ENCODE data around the gene SERTAD2.

Gene SERTAD2

DNA sequence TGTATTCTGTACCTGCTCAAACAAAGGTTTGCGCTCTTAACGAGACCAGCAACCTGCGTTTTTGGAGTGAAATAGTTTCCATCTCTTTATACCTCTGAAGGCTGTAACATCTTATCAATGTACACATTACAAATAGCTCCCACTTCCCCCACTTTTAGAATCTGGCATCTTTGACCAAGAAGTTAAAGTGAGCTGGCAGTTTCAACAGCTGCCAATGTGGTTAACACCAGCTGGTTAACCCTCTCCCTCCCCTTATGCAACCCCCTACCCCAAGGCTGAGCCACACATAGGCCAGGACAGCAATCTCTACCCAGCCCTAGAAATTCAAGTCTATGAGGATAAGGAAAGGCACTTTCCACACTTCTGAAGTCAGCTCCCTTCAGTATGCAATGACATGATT lies 2.2 kb upstream of the SERTAD2 start:
- Histone ChIP-seq H3K36me3 (ENCODE audit: insufficient read depth, low read length) (no peaks in the 10 kb centered on the region), H3K4me1 (ENCODE audit: insufficient read depth, low read length, poor library complexity, severe bottlenecking) (peaks cover 61% of the 10 kb centered on the region), H3K4me2 (ENCODE audit: low read depth, low read length, poor library complexity, severe bottlenecking) (peak overlapping the region; percentile 72), H3K9me2 (replicated peaks; ENCODE audit: low read depth, low read length) (no peaks in the 10 kb centered on the region), H3K27me3 (ENCODE audit: insufficient read depth, low read length, poor library complexity, severe bottlenecking) (no peaks in the 10 kb centered on the region), H3F3A (ENCODE audit: low read depth) (peaks cover 12% of the 10 kb centered on the region; the same call in 1 of the 2 replicates), H2AFZ (ENCODE audit: low read length) (no peak overlapping the region), H3K4me3 (ENCODE audit: low read length, poor library complexity, severe bottlenecking) (peak overlapping the region; percentile 87), H4K20me1 (ENCODE audit: insufficient read depth, low read length, poor library complexity, severe bottlenecking) (peaks cover 23% of the 10 kb centered on the region), H3K9ac (ENCODE audit: low read depth, low read length, poor library complexity, severe bottlenecking) (peak overlapping the region; percentile 96), H3K9me3 (ENCODE audit: insufficient read depth, low read depth, low read length) (no peaks in the 10 kb centered on the region), H3K79me2 (ENCODE audit: insufficient read depth, low read length) (peaks cover 39% of the 10 kb centered on the region)
- TF ChIP-seq EZH2phosphoT487 (IDR thresholded peaks at IDR 0.05; ENCODE audit: borderline replicate concordance) (no peak), CTCF (conservative IDR thresholded peaks at IDR 0.05; ENCODE audit: low read length) (no peak)

DNA sequence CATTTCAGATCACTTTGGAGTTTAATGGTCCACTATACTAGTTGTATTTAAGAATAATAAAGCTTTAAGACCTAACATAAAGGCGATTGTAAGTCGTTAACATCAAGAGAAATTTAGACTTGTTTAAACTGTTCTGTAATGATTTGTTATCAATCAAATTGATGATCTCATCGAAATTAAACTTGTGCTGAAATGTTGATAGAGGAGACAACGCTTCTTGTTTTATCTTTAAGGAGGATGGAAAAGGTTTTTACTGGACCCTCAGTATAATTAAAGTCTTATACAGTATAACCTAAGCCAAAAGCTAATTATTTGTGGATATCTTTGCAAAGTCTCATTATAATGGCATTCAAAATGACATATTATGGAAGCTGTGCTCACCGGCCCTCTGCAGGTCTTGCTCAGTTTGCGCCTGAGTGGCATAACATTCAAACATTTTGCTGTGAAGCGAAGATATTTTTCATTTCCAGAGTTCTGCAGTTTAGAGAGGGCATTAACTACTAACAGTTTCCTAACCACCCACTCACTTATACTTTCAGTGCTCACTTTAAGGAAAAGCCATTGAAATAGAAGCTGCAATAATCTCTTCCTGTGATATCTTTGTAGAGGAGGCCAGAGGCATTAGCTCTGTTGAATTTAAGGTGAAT lies 1.4 kb upstream of the SERTAD2 start:
- no peaks in the 10 kb centered on the region for H3K9me2 ChIP-seq (replicated peaks; ENCODE audit: low read depth, low read length)
- no peak for TF ChIP-seq EZH2phosphoT487 (IDR thresholded peaks at IDR 0.05; ENCODE audit: borderline replicate concordance)
- TF ChIP-seq CTCF (conservative IDR thresholded peaks at IDR 0.05; ENCODE audit: low read length): peak; percentile 50
- H3K4me2 ChIP-seq (ENCODE audit: low read depth, low read length, poor library complexity, severe bottlenecking): peak overlapping the region; percentile 72
- H3K36me3 ChIP-seq (ENCODE audit: insufficient read depth, low read length): no peaks in the 10 kb centered on the region
- H2AFZ ChIP-seq (ENCODE audit: low read length): no peak overlapping the region
- H3K9me3 ChIP-seq (ENCODE audit: insufficient read depth, low read depth, low read length): no peaks in the 10 kb centered on the region
- peaks cover 30% of the 10 kb centered on the region for H4K20me1 ChIP-seq (ENCODE audit: insufficient read depth, low read length, poor library complexity, severe bottlenecking)
- H3K27me3 ChIP-seq (ENCODE audit: insufficient read depth, low read length, poor library complexity, severe bottlenecking): no peaks in the 10 kb centered on the region
- peaks cover 12% of the 10 kb centered on the region; the same call in 1 of the 2 replicates for H3F3A ChIP-seq (ENCODE audit: low read depth)
- H3K4me3 ChIP-seq (ENCODE audit: low read length, poor library complexity, severe bottlenecking): peak overlapping the region; percentile 87
- H3K4me1 ChIP-seq (ENCODE audit: insufficient read depth, low read length, poor library complexity, severe bottlenecking): peaks cover 66% of the 10 kb centered on the region
- H3K79me2 ChIP-seq (ENCODE audit: insufficient read depth, low read length): peaks cover 43% of the 10 kb centered on the region
- peak overlapping the region; percentile 96 for H3K9ac ChIP-seq (ENCODE audit: low read depth, low read length, poor library complexity, severe bottlenecking)

DNA sequence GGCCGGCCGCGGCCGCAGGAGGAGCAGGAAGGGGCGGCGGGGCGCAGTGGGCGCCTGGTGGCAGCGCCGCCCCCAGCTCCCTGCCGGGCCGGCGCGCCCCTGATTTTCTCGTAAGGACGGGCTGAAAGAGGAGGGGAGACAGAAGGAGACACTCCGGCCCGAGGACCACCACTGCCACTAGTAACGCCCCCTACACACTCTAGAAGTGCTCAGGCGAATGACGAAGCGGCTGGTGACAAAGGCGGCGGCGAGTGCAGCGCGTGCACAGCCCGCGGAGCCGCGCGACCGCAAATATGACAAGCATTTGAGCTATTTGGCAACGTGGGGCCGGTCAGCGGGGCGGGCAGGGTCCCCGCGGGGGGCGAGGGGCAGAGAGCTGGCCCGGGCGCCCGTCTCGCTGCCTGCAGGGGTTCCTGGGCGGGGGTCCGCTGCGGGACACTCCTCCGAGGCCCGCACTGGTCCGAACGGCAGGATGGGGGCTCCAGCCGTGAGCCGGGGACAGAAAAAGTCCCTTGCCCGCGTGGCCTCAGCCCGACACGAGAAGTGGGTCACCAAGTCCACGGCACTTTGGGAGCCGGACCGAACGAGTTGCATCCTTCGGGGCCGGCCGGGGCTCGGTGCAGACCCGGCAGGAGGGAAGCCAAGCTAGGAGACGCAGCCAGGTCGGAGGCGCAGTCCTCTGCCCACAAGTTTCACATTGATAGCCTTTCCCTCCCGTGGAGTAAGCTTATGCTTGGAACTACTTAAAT lies 524 bp upstream of the SERTAD2 start:
- H3K4me1 ChIP-seq (ENCODE audit: insufficient read depth, low read length, poor library complexity, severe bottlenecking): peaks cover 66% of the 10 kb centered on the region
- no peaks in the 10 kb centered on the region for H3K9me3 ChIP-seq (ENCODE audit: insufficient read depth, low read depth, low read length)
- H3K4me2 ChIP-seq (ENCODE audit: low read depth, low read length, poor library complexity, severe bottlenecking): peak overlapping the region; percentile 72
- no peaks in the 10 kb centered on the region for H3K36me3 ChIP-seq (ENCODE audit: insufficient read depth, low read length)
- H4K20me1 ChIP-seq (ENCODE audit: insufficient read depth, low read length, poor library complexity, severe bottlenecking): peaks cover 39% of the 10 kb centered on the region
- peak overlapping the region; percentile 58 for H2AFZ ChIP-seq (ENCODE audit: low read length)
- H3F3A ChIP-seq (ENCODE audit: low read depth): peaks cover 12% of the 10 kb centered on the region; the same call in 1 of the 2 replicates
- peaks cover 52% of the 10 kb centered on the region for H3K79me2 ChIP-seq (ENCODE audit: insufficient read depth, low read length)
- no peaks in the 10 kb centered on the region for H3K27me3 ChIP-seq (ENCODE audit: insufficient read depth, low read length, poor library complexity, severe bottlenecking)
- peak overlapping the region; percentile 87 for H3K4me3 ChIP-seq (ENCODE audit: low read length, poor library complexity, severe bottlenecking)
- no peak for TF ChIP-seq EZH2phosphoT487 (IDR thresholded peaks at IDR 0.05; ENCODE audit: borderline replicate concordance)
- no peaks in the 10 kb centered on the region for H3K9me2 ChIP-seq (replicated peaks; ENCODE audit: low read depth, low read length)
- peak overlapping the region; percentile 96 for H3K9ac ChIP-seq (ENCODE audit: low read depth, low read length, poor library complexity, severe bottlenecking)

Data from Loucy (cell line).